Measurements from ENCODE around the gene ABHD17A. TPM values are rescaled to one million over a fixed set of nuclear protein-coding genes. Genes with fewer than 3 reads are reported as not detected.

The ABHD17A gene
- total and polyA plus RNA-seq, 2 of the 8 experiments (the other 6 are each of a cell fraction or from before 2014, with no cell fraction given): 41.2 to 87.4 TPM

DNA sequence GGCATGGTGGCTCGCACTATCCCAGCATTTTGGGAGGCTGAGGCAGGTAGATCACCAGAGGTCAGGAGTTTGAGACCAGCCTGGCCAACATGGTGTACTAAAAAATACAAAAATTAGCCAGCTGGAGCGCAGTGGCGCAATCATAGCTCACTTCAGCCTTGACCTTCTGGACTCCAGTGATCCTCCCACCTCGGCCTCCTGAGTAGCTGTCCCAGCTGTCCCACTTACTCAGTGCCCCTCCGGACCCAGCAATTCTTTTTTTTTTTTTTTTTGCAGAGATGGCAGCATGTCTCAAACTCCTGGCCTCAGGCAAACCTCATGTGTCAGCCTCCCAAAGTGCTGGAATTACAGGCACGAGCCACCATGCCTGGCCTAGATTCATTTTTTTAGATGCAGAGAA is 17.6 kb upstream of the ABHD17A start (continued):
- TF ChIP-seq, protein P1, sequence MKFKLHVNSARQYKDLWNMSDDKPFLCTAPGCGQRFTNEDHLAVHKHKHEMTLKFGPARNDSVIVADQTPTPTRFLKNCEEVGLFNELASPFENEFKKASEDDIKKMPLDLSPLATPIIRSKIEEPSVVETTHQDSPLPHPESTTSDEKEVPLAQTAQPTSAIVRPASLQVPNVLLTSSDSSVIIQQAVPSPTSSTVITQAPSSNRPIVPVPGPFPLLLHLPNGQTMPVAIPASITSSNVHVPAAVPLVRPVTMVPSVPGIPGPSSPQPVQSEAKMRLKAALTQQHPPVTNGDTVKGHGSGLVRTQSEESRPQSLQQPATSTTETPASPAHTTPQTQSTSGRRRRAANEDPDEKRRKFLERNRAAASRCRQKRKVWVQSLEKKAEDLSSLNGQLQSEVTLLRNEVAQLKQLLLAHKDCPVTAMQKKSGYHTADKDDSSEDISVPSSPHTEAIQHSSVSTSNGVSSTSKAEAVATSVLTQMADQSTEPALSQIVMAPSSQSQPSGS (IDR thresholded peaks at IDR 0.05; ENCODE audit: low read length): no peak
- TF ChIP-seq, protein P2, sequence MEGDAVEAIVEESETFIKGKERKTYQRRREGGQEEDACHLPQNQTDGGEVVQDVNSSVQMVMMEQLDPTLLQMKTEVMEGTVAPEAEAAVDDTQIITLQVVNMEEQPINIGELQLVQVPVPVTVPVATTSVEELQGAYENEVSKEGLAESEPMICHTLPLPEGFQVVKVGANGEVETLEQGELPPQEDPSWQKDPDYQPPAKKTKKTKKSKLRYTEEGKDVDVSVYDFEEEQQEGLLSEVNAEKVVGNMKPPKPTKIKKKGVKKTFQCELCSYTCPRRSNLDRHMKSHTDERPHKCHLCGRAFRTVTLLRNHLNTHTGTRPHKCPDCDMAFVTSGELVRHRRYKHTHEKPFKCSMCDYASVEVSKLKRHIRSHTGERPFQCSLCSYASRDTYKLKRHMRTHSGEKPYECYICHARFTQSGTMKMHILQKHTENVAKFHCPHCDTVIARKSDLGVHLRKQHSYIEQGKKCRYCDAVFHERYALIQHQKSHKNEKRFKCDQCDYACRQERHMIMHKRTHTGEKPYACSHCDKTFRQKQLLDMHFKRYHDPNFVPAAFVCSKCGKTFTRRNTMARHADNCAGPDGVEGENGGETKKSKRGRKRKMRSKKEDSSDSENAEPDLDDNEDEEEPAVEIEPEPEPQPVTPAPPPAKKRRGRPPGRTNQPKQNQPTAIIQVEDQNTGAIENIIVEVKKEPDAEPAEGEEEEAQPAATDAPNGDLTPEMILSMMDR (IDR thresholded peaks at IDR 0.05; ENCODE audit: control extremely low read depth in 1 of 3, insufficient read depth in 1 of 3, low read depth in 1 of 3, low read length in 3 of 3): no peak
- TF ChIP-seq SIX5 (IDR thresholded peaks at IDR 0.05; ENCODE audit: low read depth, low read length) (no peak), KDM4A (IDR thresholded peaks at IDR 0.05; ENCODE audit: low read depth, low read length, severe bottlenecking) (no peak), GTF2F1 (IDR thresholded peaks at IDR 0.05; ENCODE audit: borderline replicate concordance, low read depth, low read length) (no peak), YY1 (IDR thresholded peaks at IDR 0.05; ENCODE audit: low read depth, low read length) (no peak), SP1 (IDR thresholded peaks at IDR 0.05; ENCODE audit: low read depth, low read length) (no peak), NANOG (IDR thresholded peaks at IDR 0.05; ENCODE audit: insufficient read depth, low read depth, low read length, poor library complexity, severe bottlenecking) (no peak)
